ENCODE data around the gene PCBP3.

The PCBP3 gene

DNA sequence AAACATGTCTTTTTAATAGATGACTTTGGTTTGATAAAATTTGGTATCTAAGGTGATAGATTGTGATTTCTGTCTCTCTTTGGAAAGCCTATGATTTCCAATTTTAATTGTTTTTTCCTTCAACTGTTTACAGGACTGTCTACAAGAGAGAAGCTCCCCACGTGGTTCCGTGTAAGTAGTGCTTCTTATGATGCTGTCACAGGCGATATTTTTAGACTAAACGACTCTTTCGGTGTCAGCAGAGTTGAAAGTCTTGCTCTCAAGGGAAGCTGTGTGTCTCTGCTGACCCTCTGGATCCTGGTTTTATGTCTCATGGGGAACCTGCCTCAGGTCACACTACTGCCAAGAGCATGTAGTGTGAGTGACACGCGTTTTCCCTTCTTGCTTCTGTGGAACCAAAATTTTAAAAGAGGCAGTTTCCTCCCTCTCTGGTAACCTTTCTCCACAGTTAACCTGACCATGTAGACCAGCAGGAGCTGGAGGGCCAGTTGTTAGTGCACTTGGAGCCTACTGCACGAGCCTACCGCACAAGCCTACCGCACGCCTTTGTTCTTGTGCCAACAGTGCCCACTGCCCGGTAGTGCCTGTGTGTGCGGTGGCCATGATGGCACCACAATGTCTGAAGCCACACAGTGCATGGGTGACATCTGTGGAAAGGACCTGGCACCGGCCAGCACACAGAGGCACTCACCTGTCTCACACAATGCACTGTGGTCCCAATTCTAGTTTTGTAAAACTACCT, 91.9 kb downstream of the PCBP3 start:
- no peak for DNase-seq

DNA sequence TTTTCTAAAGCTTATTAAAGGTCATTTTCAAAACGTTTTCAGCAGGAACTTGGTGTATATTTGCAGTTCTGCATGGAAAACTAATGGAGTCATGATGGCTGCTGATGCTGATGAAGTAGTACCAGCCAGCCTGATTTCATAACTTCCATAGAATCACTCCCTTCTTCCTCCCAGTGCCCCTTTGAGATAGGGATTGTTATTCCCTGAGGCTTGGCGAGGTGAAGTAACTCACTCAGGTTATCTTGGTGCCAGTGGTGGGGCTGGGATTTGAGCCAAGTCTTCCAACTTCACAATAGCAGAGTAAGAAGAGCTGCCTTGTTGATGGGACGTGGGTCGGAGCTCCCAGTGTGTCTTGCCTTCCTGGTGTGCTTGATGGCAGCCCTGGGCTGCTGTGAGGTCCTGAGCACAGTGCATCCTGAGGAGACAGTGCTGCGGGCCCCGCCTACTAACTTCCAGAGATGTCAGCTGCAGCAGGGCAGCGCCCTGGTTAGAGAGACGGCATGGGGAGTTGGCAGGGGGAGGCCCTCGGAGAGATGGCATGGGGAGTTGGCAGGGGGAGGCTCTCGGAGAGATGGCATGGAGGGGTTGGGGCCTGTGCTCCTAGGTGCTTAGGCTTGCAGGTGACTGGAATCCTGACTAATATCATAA, 92.6 kb downstream of the PCBP3 start:
- no peak for DNase-seq

DNA sequence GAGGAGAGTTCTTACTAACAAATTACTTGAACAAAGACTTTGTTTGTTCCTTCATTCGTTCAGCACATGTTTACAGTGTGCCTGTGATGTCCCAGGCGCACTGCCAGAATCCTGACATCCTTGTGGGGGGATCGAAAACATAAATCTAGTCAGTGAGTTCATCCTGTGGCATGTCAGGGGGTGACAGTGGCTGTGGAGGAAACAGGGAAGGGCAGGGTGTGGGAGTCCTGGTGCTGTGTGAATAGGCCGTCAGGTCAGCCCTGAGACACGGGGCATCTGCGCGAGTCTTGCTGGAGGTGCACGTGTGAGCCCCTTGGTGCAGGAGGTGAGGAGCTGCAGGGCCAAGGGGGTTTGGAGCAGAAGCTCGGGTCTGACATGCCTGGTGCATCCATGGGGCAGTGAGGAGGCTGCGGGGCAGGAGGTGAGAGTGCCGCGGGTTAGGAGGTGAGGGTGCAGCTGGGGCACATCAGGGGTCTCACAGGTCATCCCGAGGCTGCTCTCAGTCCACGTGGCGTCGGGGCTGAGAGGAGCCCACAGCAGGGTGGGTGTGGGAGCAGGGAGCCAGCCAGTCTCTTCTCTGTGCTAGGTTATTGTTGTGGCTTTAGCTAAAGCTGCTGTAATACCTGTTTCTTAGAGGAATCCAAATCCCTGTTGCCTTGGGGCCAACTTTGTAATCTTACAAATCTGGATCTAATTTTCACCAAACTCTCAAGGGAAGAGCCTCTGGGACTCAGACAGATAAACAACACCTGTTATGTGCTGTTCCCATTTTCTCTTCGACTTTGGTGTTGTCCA, 93.4 kb downstream of the PCBP3 start:
- no peak for DNase-seq

DNA sequence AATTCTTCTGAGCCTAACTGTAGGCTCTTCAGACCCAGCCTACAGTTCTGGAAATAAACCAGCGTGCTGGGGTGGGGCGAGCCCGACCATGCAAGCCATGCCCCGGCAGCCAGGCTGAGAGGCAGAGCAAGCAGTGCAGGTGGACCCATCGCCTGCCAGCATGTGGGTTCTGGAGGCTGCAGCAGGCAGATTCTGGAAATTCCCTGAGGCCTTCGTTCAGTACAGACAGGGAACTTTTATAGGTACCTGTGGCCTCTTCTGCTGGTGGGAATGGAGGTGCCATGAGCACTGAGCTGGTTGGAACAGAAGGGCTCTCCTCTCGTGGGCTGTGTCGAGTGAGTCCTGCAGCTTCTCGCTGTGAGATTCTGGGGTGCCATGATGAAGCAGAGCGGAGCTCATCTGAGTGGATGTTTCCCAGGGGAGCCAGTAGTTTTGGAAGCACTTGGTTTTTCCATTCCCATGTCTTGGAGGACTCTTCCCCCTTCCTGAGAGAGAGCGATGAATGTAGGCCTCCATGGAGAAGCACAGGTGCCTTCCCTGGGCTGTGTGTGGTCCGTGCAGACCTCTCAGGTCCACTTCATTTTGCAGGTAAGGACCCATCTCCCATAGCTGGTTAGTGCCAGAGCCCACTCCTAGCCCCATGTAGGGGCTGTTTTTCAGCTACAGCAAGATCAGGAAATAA, 94.1 kb downstream of the PCBP3 start:
- no peak for DNase-seq

DNA sequence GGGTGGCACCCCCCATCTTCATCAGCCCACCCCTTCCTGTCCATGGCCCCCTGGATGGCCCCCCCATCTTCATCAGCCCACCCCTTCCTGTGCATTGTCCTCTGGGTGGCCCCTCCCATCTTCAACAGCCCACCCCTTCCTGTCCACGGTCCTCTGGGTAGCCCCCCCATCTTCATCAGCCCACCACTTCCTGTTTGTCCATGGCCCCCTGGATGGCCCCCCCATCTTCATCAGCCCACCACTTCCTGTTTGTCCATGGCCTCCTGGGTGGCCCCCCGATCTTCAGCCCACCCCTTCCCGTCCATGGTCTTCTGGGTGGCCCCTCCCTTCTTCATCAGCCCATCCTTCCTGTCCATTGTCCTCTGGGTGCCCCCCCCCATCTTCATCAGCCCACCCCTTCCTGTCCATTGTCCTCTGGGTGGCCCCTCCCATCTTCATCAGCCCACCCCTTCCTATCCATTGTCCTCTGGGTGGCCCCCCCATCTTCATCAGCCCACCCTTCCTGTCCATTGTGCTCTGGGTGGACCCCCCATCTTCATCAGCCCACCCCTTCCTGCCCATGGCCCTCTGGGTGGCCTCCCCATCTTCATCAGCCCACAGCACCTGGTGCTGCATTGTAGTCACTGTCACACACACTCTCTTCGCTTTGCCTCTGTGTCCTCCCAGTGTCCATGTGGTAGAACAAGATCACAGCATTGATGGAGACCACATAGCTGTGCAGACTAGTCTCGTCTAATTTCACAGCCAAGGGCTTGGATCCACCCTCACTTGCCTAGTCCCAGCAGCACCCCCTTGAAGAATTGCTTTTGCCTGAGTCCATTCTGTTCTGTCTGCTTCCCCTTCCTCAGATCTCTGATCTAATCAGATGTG, 95.9 kb downstream of the PCBP3 start:
- DNase-seq, result no peak

DNA sequence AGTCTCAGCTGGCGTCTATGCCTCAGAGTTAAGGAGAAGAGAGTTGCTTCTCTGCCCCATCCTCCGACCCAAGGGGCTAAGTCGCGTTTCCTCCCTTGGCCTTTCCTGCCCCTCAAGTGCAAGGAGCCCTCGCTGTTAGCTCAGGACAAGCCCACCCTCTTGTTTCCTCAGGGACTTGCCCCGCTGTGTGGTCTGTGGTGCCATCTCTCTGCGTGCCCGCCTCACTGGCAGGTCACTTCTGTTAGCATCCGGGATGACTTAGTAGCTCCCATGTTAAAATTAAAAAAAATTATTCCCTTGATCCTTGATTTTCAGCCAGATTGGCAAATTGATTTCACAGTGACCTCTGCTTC, 96.5 kb downstream of the PCBP3 start:
- DNase-seq, result no peak

GRCh38 chr21:45740491-45741357, 97.2 kb downstream of the PCBP3 start:
- DNase-seq, result no peak

DNA sequence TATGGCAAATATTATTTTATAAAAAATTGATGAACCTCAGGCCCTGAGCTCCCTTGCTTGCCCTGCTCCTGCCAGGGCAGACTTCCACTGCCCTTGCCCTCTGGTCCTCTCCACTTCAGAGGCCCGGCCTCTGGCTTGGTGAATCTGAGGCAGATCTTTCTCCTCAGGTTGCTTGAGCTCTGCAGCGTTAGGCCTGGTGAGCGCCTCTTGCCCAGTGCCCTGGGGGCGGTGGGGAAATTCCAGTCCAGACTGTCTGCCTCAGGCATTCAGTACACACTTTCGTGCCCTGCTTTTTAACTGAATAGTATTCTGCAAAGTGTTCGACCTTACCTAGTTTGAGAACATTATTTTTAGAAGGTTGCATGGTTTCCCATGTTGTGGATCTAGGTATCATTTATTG, 98.2 kb downstream of the PCBP3 start:
- DNase-seq, result no peak

- no peak for DNase-seq
Observed at GRCh38 chr21:45742247-45742646, 98.7 kb downstream of the PCBP3 start.

GRCh38 chr21:45745256-45745655, 101.7 kb downstream of the PCBP3 start:
- DNase-seq, result no peak

GRCh38 chr21:45747233-45747766, 103.8 kb downstream of the PCBP3 start:
- no peak for DNase-seq

DNA sequence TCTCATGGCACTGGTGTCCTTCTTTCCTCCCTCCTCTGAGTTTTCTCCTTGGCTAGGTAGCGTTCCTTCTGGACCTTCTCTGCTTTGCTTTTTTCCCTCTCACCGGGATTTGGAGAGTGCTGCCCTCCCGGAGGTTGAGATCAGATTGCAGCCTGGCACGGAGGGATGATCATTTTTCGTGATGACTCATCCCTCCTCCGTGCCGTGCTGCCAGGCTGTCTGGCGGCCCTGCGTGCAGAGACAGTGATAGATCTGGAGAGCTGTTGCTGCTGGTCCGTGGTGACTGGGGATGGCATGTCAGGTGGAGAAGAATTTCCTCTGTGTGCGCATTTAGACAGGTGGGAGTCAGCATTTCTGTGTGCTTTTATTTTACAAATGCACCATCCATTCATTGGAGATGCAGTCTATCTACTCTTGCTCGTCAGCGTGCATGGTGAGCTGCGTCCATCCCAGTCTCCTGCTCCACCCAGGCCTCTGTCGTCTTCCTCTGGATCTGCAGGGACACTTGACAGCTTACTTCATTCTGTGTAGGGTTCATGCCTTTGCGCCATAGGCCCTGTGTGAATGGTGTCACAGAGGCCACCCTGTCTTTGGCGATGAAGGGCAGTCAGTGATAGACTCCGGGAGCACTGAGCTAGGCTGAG, 104.4 kb downstream of the PCBP3 start:
- DNase-seq, result no peak

DNA sequence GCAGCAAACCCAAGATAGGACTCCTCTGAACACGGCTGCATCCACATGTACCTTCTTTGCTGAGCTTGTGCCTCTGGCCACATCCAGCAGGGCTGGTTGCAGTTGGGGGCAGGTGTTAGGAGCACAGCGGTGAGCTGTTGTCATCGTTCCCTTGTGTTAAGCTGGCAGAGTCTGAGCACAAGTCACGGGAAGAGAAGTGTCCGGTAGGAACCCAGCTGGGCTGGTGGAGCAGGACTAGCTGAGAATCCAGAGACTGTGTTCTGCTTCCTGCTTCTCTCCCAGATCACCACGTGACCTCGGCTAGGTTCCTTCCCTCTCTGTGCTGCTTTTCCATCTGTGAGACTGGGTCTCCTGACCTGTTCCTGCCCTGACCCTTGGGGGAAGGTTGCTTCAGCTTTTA, 105.1 kb downstream of the PCBP3 start:
- DNase-seq, result no peak

DNA sequence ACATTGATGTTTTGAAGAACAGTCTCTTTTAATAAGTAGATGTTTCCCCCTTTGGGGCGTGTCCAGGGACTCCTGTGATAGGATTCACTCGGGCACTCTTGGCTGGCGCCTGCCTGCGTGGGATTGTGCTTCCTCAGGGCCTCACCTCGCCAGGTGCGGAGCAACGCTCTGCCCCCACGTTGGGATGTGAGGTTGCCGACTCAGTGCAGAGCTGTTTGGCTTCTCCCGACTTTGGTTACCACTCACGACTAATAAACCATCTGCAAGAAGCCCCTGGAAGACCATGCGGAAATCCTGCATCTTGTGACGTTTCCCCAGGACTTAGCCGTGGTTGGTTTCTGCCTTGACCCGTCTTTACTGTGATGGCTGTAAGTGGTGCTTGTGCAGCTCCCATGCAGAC, 106.4 kb downstream of the PCBP3 start:
- no peak for DNase-seq

DNA sequence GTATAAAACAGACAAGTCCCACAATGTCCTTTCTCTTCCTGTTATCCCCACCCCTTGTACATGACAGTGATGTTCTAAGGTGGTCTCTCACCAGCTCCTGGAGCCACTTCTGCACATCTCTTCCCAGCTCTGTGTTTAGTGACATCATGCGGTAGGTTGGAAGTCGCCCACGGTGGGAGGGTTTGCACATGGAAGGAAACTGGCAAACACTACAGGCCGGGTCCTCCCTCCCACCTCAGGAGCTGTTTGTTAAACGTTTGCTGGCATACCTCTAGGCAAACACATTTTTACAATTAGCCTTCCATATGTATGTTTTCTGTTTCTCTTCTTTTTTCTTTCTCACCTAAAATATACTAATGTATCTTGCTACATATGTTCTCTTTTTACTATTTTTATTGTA, 107.4 kb downstream of the PCBP3 start:
- DNase-seq, result no peak

DNA sequence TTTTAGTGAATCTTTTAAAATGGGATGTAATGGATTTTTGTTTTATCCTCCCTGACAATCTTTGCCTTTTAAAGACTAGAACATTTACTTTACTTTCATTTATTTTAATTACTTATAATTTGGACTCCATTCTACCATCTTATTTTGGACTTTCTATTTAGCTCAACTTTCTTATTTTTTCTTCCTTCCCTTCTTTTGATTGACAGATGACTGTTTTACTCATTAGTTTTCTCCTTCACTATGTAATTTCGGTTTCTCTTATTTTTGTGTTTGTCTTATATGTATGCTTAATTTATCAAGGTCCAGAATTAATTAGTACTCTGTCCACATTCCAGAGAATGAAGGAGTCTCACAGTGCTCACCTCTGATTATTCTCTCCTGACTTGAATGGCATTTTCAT, 109.9 kb downstream of the PCBP3 start:
- no peak for DNase-seq

- no peak for DNase-seq
Observed at GRCh38 chr21:45756029-45756428, 112.5 kb downstream of the PCBP3 start.

GRCh38 chr21:45756669-45757068, 113.1 kb downstream of the PCBP3 start:
- no peak for DNase-seq

DNA sequence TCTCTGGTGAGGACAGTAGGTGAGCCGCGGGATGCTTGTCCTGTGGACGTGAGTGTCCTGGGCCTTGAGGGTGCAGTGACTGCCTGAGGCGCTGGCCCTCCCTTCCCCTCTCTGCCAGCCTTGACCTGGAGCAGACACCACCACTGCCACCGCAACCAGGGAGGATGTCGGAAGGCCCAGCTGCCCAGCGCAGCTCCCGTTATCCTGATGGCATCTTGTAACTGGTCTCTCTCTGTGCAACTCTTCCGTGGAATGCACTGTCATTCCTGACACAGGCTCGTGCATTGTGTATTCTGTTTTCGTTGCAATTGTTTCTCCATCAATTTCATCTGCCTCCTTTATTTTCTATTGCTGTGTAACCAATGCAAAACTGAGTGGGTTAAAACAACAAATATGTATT, 118.2 kb downstream of the PCBP3 start:
- DNase-seq, result no peak

DNA sequence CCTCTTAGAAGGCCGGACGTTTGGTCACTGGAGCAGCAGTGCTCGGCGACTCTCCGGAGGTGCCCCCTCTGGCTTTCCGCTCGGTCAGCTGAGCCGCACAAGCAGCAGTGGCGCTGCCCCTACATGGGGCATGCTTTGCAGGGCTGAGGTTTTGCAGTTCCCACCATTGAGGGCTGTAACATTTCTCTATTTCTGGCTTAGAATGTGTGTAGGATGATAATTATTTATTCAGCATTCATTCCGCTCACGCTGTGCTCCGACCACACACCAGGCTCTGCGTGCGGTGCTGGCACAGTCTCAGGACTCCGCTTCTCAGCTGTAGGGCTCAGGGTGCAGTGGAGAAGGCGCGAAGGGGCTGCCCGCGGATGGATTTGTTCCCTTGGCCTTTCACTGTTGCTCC, 119.5 kb downstream of the PCBP3 start:
- no peak for DNase-seq

DNA sequence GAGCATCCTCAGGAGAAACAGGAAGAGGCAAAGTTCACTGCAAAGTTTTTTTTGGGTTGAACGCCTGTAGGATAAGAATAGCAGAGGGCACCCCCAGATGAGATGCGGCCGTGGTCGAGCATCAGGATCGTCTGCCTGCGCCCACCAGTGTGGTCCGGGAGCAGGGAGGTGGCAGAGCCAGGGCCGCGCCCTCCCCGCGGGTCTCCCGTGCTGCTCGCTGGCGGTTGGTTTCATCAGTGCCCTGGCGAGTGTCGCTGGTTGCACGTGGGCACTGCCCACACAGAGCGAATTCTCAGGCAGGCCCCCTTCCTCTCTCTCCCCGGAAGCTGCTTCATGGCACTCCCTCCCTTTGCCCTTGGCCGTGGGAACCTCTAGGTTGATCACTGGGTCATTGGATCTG, 120.0 kb downstream of the PCBP3 start:
- DNase-seq, result no peak
